ENCODE results near the gene ECSIT.

Gene ECSIT

GRCh38 chr19:11499890-11500420 is 29.0 kb downstream of the ECSIT start:
- DNase-seq (ENCODE audit: low read depth) = no peak

GRCh38 chr19:11499220-11499726 is 29.7 kb downstream of the ECSIT start:
- no peak for DNase-seq (ENCODE audit: low read depth)

- peak; percentile 36 for DNase-seq (ENCODE audit: low read depth)
Observed at GRCh38 chr19:11496391-11497163, 32.4 kb downstream of the ECSIT start.

- no peak for DNase-seq (ENCODE audit: low read depth)
Observed at GRCh38 chr19:11495885-11496284, 33.0 kb downstream of the ECSIT start.

- no peak for DNase-seq (ENCODE audit: low read depth)
Observed at GRCh38 chr19:11495481-11495880, 33.5 kb downstream of the ECSIT start.

GRCh38 chr19:11494634-11495285 is 34.2 kb downstream of the ECSIT start:
- no peak for DNase-seq (ENCODE audit: low read depth)

GRCh38 chr19:11489378-11489777 is 39.6 kb downstream of the ECSIT start:
- no peak for DNase-seq (ENCODE audit: low read depth)

GRCh38 chr19:11486661-11487503 is 42.1 kb downstream of the ECSIT start:
- DNase-seq (ENCODE audit: low read depth) = no peak

- DNase-seq (ENCODE audit: low read depth) = no peak
Observed at GRCh38 chr19:11485245-11485837, 43.6 kb downstream of the ECSIT start.

GRCh38 chr19:11483366-11484111 is 45.4 kb downstream of the ECSIT start:
- DNase-seq (ENCODE audit: low read depth) = no peak

GRCh38 chr19:11482384-11483050 is 46.4 kb downstream of the ECSIT start:
- peak; percentile 67 for DNase-seq (ENCODE audit: low read depth)

GRCh38 chr19:11481534-11482383 is 47.2 kb downstream of the ECSIT start:
- DNase-seq (ENCODE audit: low read depth) = peak; percentile 51

GRCh38 chr19:11480715-11481533 is 48.0 kb downstream of the ECSIT start, which contains the start of gene ELAVL3:
TSS of gene ELAVL3 (minus strand) at chr19:11481046. CDS start at chr19:11480608, 438 bp downstream.
- DNase-seq (ENCODE audit: low read depth) = no peak

GRCh38 chr19:11479898-11480714 is 48.8 kb downstream of the ECSIT start:
- no peak for DNase-seq (ENCODE audit: low read depth)

GRCh38 chr19:11479090-11479897 is 49.6 kb downstream of the ECSIT start:
- DNase-seq (ENCODE audit: low read depth) = no peak

GRCh38 chr19:11478167-11479089 is 50.5 kb downstream of the ECSIT start:
- DNase-seq (ENCODE audit: low read depth) = no peak
